ENCODE results near the gene CASS4. TPM values are rescaled to one million over a fixed set of nuclear protein-coding genes. Genes with fewer than 3 reads are reported as not detected.

Gene CASS4
- total RNA-seq, 2 experiments from 2014 or later, result 0.15 TPM; not detected in 1

DNA sequence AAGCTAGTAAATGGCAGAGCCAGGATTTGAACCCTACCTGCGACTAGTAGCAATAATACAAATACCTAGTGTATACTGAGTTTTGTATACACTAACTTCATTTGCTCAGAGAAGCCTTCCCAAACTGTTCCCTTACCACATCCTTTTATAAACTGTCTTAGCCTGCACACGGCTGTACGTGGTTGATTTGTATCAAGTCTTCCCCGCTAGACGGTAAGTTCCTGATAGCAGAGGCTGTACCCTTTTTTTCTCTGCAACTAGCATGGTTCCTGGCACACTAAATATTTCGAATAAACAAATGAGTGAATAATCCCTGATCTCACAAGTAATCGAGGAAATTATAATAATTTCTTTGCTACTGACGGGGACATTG lies 57.0 kb downstream of the CASS4 start:
- H4K20me1 ChIP-seq (ENCODE audit: insufficient read depth, low read length), result peaks cover 11% of the 10 kb centered on the region; the same call in 1 of the 2 replicates
- intact Hi-C loops (cut with micrococcal nuclease; ENCODE audit: unreplicated experiment), result loop anchor here (2.0 kb wide), 1 partner anchor 76 kb away; the partner anchor contains the start of genes AURKA and CSTF1
- H3K9me3 ChIP-seq (ENCODE audit: low read length), result no peaks in the 10 kb centered on the region
- peak overlapping the region; percentile 62; the same call in 1 of the 2 replicates for H2AFZ ChIP-seq (ENCODE audit: low read length)
- H3K27ac ChIP-seq (ENCODE audit: low read depth, low read length, poor library complexity, severe bottlenecking), result no peak overlapping the region
- DNase-seq (ENCODE audit: low spot score), result no peak
- H3K4me2 ChIP-seq (ENCODE audit: low read length), result peak overlapping the region; percentile 91
- ChIA-PET CTCF (ENCODE audit: unreplicated experiment) (no interaction called here), POLR2A (interaction anchor here (0.7 to 1.4 kb wide), 4 partner anchors 15 to 1004 kb away, joined by 3 read pairs; no protein-coding TSS in a partner anchor)
- no peaks in the 10 kb centered on the region for H3K9me2 ChIP-seq (ENCODE audit: insufficient read depth, low read length)
- BruUV-seq (replicated peaks), result no TSS peak
- TF ChIP-seq, protein P1, sequence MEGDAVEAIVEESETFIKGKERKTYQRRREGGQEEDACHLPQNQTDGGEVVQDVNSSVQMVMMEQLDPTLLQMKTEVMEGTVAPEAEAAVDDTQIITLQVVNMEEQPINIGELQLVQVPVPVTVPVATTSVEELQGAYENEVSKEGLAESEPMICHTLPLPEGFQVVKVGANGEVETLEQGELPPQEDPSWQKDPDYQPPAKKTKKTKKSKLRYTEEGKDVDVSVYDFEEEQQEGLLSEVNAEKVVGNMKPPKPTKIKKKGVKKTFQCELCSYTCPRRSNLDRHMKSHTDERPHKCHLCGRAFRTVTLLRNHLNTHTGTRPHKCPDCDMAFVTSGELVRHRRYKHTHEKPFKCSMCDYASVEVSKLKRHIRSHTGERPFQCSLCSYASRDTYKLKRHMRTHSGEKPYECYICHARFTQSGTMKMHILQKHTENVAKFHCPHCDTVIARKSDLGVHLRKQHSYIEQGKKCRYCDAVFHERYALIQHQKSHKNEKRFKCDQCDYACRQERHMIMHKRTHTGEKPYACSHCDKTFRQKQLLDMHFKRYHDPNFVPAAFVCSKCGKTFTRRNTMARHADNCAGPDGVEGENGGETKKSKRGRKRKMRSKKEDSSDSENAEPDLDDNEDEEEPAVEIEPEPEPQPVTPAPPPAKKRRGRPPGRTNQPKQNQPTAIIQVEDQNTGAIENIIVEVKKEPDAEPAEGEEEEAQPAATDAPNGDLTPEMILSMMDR (conservative IDR thresholded peaks at IDR 0.05; ENCODE audit: low read length), result no peak
- no peak for TF ChIP-seq EZH2phosphoT487 (IDR thresholded peaks at IDR 0.05; ENCODE audit: borderline replicate concordance, low read depth, low read length)
- peaks cover 31% of the 10 kb centered on the region for H3K79me2 ChIP-seq (ENCODE audit: insufficient read depth, low read depth, low read length)
- peaks cover 33% of the 10 kb centered on the region for H3K4me1 ChIP-seq (ENCODE audit: insufficient read depth, low read length, poor library complexity, severe bottlenecking)
- H3K36me3 ChIP-seq (ENCODE audit: insufficient read depth, low read length), result peaks cover 15% of the 10 kb centered on the region
- peak overlapping the region; percentile 97 for H3K4me3 ChIP-seq (ENCODE audit: low read depth, low read length, poor library complexity, severe bottlenecking)

DNA sequence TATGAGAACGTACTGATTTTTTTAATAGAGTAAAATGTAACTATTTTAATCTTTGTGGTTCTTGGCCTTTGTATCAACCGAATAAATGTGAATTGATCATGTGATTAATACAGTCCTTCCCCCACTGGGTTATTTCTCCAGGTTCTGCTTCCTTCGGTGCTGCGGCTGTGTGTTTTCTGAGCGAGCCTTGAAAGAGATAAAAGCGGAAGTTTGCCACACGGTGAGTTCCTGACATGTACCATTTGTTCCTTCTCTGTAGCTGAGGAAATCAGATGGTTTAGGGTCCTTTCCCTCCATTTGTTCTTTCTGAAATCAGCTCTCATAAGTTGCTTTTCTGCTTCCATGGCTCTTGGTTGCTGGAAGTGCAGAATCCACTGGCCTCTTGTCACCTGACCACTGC lies 71.9 kb downstream of the CASS4 start:
- no peak overlapping the region for H3K4me2 ChIP-seq (ENCODE audit: low read length)
- ChIA-PET CTCF (ENCODE audit: unreplicated experiment) (no interaction called here), POLR2A (interaction anchor here (1.2 kb wide), 1 partner anchor 15 kb away, joined by 3 read pairs; no protein-coding TSS in a partner anchor)
- H4K20me1 ChIP-seq (ENCODE audit: insufficient read depth, low read length), result no peaks in the 10 kb centered on the region
- H3K9me3 ChIP-seq (ENCODE audit: low read length), result no peaks in the 10 kb centered on the region
- no peaks in the 10 kb centered on the region for H3K9me2 ChIP-seq (ENCODE audit: insufficient read depth, low read length)
- no peak overlapping the region for H3K27ac ChIP-seq (ENCODE audit: low read depth, low read length, poor library complexity, severe bottlenecking)
- H3K4me3 ChIP-seq (ENCODE audit: low read depth, low read length, poor library complexity, severe bottlenecking), result no peak overlapping the region
- intact Hi-C loops (cut with micrococcal nuclease; ENCODE audit: unreplicated experiment), result no loop called here
- H2AFZ ChIP-seq (ENCODE audit: low read length), result no peak overlapping the region
- TF ChIP-seq, protein P1 (conservative IDR thresholded peaks at IDR 0.05; ENCODE audit: low read length), result no peak
- TF ChIP-seq EZH2phosphoT487 (IDR thresholded peaks at IDR 0.05; ENCODE audit: borderline replicate concordance, low read depth, low read length), result no peak
- peaks cover 88% of the 10 kb centered on the region for H3K36me3 ChIP-seq (ENCODE audit: insufficient read depth, low read length)
- no peak for DNase-seq (ENCODE audit: low spot score)
- no peaks in the 10 kb centered on the region for H3K4me1 ChIP-seq (ENCODE audit: insufficient read depth, low read length, poor library complexity, severe bottlenecking)
- no TSS peak for BruUV-seq (replicated peaks)
- H3K79me2 ChIP-seq (ENCODE audit: insufficient read depth, low read depth, low read length), result no peaks in the 10 kb centered on the region; the same call in 1 of the 2 replicates

DNA sequence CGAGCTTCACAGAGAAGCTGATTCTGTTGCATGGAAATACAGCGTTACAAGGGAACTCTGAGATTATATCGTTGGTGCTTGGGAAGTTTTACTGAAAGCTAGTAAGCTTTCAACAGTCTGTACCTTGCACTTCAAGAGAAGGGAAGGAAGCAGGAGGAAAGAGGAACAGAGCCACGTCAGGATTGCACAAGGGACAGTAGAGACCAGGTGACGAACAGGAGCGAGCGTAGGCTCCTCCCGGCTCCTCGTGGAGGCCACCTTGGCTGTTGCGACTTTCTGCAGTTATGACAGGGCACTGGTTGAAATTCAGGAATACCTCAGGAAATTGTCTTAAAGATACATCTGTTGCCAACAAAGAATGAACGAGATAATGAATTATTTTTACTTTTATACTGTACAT lies 75.2 kb downstream of the CASS4 start:
- CTCF ChIA-PET (ENCODE audit: unreplicated experiment), result no interaction called here
- H3K4me2 ChIP-seq (ENCODE audit: low read length), result no peak overlapping the region
- H3K4me1 ChIP-seq (ENCODE audit: insufficient read depth, low read length, poor library complexity, severe bottlenecking), result no peaks in the 10 kb centered on the region
- H3K9me2 ChIP-seq (ENCODE audit: insufficient read depth, low read length), result no peaks in the 10 kb centered on the region
- BruUV-seq (replicated peaks), result no TSS peak
- no peak overlapping the region for H2AFZ ChIP-seq (ENCODE audit: low read length)
- no peaks in the 10 kb centered on the region for H4K20me1 ChIP-seq (ENCODE audit: insufficient read depth, low read length)
- no peak overlapping the region for H3K27ac ChIP-seq (ENCODE audit: low read depth, low read length, poor library complexity, severe bottlenecking)
- H3K79me2 ChIP-seq (ENCODE audit: insufficient read depth, low read depth, low read length), result no peaks in the 10 kb centered on the region; the same call in 1 of the 2 replicates
- no peak for DNase-seq (ENCODE audit: low spot score)
- H3K36me3 ChIP-seq (ENCODE audit: insufficient read depth, low read length), result peaks cover 83% of the 10 kb centered on the region
- POLR2A ChIA-PET, result no interaction called here
- no peaks in the 10 kb centered on the region for H3K9me3 ChIP-seq (ENCODE audit: low read length)
- intact Hi-C loops (cut with micrococcal nuclease; ENCODE audit: unreplicated experiment), result no loop called here
- no peak for TF ChIP-seq EZH2phosphoT487 (IDR thresholded peaks at IDR 0.05; ENCODE audit: borderline replicate concordance, low read depth, low read length)
- TF ChIP-seq, protein P1 (conservative IDR thresholded peaks at IDR 0.05; ENCODE audit: low read length), result no peak
- no peak overlapping the region for H3K4me3 ChIP-seq (ENCODE audit: low read depth, low read length, poor library complexity, severe bottlenecking)
